CD4-positive, alpha-beta T cell treated with Interleukin-6 for 4 hours (primary cell): ENCODE measurements around the gene PTPRN.

Experiments
- DNase-seq: peaks from one replicate; pipeline ENCODE4 v3.0.0-alpha.2; 2020; ENCODE audit warnings: mixed read lengths

The PTPRN gene

DNA sequence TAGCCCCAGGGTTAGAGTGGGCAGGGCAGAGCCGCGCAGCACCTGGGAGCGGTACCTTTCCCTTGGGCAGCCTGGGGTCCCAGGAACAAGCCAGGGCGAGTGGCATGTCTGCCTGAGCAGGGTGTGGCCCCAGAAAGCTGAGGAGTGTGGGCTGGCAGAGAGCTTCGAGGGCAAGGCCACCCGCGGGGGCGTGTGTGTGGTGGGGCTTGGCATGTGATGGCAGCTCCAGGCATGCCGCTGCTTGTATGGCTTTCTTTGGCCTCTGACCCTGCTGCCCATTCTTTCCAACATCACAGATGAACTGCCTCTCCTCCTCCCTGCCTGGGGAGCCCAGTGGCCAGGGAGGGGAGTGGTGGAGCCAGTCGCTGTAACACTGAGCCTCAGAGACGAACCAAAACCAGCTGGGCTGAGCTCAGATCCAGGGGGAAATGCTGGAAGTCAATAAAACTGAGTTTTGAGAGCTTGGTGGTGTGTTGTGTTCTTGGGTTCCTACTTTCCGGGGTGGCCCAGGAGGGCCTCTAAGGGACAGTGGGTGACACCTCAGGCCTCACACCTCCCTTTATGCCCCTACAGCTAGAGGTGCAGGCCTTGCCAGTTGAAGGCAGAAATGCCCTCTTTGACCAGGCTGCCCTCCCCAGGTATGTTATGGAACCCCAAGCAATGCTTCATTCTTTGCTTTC is 22.6 kb downstream of the PTPRN start:
- no peak for DNase-seq

DNA sequence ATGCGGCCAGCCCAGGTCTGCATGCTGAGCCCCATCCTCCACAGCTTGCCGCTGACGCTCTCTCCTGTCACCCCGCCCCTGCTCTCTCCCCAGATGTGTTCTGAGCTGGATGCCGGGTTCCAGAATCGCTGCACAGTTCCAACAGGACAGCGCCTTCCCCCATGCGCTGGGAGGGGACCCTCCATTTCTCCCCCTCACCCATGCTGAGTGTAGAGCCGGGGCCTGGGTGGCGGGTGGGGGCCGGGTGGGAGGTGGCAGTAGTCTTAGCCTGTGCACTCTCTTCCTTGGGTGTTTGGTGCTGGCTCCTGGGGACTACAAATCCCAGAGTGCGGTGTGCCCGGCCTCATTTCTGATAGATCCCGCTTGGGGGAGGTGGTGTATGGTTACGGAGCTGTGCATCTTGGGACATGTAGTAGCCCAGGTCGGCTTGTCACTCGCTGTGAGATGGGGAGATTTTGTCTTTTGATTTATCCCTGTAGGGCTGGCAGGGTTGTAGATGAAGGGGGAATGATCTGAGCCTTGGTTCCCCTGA is 23.2 kb downstream of the PTPRN start:
- no peak for DNase-seq

- DNase-seq: no peak
Observed at GRCh38 chr2:219285373-219285735, 23.8 kb downstream of the PTPRN start.

DNA sequence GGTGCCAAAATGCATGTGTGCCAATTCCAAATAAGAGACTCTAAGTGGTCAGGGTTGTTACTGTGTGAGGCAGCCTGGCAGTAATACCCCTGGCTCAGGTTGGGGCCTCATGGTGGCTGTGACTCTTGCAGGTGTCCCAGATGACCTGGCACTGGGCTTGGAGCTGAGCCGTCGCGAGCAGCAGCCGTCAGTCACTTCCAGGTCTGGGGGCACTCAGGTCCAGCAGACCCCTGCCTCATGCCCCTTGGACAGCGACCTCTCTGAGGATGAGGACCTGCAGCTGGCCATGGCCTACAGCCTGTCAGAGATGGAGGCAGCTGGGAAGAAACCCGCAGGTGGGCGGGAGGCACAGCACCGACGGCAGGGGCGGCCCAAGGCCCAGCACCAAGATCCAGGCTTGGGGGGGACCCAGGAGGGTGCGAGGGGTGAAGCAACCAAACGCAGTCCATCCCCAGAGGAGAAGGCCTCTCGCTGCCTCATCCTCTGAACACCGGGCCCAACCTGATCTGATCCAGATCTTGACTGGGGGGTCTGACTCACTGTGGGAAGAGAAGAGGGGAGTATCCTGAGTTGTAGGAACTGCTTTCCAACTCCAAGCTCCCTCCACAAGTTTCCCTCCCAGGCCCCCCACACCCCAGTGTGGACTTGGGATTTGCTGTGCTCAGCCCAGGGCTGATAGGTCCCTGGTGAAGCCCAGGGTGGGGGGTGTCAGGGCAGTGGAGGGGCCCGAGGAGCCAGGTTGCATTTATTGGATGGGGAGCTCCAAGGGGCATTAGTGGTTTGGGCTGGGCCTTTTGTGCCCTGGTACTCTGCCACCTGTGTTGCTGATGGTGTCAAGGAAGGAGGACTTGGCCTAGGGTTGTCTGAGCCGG is 24.5 kb downstream of the PTPRN start:
- DNase-seq: no peak

DNA sequence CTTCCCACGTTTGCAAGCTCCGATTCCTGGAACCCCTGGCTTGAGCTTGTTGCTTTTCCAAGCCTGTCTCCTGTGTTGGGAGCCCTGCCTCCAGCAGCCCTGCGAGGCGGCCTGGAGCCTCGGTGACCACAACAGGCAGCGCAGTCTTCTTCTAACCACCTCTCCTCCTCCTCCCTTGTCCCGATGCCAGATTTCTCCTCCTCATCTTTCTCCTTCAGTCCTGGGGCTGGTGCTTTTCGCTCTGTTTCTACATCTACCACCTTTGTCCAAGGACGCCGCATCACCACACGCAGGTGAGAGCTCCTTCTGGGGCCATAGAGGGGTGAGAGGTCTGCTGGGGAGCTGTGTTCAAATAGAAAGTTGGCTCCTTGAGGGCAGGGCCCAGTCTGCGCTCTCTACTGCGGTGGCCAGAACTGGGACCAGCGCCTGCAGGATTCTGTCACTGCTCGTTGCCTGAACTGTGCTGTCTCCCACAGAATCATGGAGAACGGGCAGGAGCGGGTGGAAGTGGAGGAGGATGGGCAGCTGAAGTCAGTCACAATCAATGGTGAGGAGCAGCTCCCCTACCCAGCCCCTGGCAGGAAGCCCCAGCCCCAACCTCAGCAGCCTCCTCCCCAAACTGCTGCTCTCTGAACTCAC is 26.1 kb downstream of the PTPRN start:
- no peak for DNase-seq

DNA sequence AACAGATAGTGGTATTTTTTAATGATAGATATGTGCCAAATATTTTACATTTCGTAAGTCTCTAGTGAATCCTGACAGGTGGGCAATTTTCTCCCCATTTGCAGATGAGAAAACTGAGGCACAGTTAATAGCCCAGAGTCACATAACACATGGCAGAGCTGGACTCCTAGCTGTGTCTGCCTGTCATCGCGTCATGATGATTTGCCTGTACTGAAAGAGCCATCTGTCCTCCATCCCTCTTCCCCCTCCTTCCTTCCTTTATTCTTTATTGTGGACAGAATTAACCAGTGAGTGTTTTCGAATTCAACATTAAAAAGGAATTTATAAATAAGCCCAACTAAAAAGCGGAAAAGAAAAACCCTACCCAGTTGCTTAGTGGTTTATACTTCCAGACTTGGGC is 26.8 kb downstream of the PTPRN start:
- DNase-seq: no peak

DNA sequence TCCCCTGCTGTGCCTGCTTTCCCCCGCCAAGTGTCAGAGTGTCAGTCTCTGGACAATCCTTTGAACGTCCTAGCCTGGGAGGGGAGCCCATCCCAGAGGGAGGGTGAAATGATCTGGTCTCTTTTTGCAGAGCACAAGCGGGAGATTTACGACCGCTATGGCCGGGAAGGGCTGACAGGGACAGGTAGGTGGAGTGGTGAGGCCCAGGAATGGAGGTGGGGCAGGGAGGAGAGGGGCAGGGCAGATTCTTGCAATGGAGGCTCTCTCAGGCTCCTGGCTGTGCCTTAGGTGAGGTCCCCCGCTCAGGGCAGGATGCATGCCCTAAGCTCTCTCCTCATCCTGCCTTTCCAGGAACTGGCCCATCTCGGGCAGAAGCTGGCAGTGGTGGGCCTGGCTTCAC is 27.6 kb downstream of the PTPRN start:
- no peak for DNase-seq

DNA sequence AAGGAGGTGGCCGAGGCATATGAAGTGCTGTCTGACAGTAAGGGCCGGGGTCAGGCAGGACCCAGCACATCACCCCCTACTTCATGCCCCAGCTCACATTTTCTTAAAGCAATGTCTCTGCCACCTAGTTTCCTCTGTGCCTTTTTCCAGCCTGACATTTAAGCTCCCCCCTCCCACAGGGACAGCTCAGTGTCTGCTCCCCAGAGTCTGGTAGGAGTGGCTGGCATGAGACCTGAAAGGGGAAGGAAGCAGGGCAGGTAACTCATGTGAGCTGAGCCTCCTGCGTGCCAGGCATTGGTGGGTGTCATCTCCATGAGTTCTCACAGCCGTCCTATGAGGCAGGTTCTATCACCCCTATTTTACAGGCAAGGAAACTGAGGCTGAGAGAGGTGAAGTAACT is 28.6 kb downstream of the PTPRN start:
- no peak for DNase-seq

DNA sequence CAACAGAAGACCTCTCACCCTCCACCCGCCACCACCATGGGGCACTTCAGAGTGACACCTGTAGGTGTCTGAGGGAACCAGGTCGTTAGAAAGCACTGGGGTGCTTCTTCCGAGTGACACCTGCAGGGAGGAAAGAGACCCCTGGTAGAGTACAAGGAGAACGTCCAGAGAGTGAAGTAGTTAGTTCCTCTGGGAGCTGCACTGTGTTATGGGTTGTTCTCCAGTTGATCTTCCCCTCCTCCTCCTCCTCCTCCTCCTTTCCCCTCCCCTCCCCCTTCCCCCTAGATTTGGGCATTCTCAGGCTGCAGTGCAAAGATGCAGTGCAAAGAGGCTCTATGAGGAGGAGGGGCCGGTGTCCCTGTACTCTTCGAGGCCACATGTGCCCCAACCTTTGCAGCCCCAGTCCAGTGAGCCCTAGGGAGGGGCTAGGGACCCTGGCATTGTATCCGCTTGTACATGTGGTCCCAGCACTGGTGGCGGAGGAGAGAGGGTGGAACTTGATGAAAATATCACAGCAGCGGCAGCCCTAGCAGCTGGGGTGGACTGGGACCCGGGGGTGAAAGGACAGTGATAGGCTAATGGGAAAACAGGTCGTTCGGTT is 29.2 kb downstream of the PTPRN start:
- DNase-seq: no peak

DNA sequence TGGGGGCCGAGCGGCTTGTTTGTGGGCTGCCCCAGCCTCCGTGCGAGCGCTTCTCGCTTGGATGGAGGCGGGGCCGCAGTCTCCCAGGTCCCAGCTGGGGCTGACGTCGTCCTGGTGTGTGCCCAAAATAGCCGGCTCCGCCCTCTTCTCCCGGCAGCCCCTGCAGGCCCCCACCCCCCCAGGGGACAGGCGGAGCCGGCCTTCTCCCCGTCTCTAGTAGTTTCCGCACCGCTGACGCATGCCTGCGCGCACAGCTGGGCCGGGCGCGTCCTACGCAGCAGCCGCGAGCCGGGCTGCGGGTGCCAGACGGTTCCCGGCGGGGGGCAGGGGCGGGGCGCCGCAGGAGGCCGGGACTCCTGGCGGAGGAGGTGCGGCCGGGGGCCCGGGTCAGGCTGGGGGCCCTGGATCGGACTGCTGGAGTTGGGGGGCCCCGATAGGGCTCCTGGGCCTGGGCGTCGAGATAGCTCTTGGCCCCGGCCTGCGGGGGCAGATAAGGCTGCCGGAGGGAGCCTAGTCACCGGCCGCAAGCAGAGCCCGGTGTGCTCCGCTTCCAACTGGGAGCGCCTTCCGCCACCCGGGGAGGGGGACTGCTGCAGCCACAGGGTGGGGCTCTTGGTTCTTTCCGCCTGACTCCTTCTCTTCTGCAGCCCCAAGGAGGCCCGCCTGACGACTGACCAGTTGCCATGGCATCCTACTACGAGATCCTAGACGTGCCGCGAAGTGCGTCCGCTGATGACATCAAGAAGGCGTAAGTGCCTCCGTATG is 29.9 kb downstream of the PTPRN start, which contains the start of gene DNAJB2:
TSS of gene DNAJB2 (plus strand) at position 216 of the 765 bp plus-strand sequence. CDS start at position 684, 468 bp downstream.
- peak; percentile 99 for DNase-seq

GRCh38 chr2:219278655-219279150 is 30.5 kb downstream of the PTPRN start:
- no peak for DNase-seq

DNA sequence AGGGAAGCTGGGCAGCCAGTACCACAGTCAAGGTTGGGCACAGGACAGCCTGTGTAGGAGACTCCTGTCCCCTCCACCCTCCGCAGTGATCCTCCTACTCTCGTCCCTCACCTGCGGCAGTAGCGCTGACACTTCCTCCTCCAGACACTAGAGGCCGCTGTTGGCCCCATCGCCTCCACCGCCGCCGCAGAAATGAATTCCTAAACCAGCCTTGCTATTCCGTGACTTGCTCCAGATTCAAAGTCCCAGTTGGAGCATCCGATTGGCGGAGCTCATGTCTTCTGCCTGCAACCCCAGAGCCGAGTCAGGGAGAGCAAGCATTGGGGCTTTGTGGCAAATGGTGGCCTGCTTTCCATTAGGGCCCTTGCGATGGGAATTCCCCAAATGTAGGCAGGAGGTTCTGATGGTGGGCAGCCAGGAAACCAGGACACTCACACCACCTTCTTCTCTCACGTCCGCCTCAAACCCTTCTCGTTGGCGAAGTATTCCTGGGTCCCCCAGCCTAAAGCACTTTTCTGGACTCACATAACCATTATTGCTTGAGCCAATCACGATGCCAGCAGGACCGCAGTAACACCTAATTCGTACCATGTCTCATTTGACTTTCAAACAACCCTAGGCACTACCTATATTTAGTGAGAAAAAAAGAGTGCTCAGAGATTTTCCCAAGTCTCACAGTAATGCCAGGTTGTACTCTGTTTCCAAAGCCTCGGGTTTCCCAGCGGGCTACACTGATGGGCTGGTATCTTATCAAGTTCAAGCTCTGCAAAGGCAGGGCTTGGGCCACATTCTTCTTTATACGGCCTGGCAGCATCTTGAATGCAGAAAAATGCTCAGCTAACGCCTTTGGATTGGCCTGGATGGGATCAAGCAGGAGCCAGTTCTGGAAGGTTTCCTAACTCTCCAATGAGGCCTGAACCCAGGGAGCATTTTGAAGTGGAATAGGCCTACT is 31.2 kb downstream of the PTPRN start:
- peak; percentile 78 for DNase-seq

- no peak for DNase-seq
Observed at GRCh38 chr2:219274361-219274921, 34.8 kb downstream of the PTPRN start.

DNA sequence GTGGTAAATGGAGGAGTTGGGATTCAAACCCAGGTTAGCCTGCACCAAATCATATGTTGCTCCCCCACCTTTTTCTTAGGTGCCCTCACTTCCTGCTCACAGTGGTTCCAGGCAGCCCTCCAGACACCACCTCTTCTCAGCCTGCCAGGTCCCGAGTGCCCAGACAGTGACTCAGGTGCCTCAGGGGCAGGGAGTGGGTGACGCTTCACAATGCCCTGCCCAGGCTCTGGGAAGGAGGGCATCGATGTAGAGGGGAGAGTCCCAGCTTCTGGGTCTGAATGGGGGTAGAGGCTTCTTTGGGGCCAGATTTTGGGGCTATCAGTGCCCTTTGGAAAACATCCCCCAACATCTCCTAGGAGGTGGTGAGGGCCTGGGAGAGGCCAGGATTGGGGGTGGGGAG is 35.3 kb downstream of the PTPRN start:
- DNase-seq: no peak

- DNase-seq: no peak
Observed at GRCh38 chr2:219272995-219273394, 36.2 kb downstream of the PTPRN start.

DNA sequence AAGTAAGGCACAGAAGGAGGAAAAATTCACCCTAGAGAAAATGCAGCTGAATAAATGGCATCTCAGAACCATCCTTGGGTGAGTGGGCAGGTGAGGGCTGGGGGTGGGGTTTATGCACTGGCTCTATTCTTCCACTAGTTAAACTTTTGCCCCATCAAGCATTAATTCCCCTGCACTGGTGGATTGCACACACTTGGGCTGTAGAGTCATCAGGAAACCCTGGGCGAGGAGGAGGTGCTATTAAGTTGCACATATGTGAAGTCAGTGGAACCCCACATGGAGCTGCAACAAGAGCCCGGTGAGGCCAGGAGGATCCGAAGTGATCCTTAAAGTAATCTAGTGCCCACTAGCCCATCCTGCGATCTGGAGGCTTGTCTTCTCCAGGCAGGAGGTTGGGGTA is 36.8 kb downstream of the PTPRN start:
- DNase-seq: no peak

DNA sequence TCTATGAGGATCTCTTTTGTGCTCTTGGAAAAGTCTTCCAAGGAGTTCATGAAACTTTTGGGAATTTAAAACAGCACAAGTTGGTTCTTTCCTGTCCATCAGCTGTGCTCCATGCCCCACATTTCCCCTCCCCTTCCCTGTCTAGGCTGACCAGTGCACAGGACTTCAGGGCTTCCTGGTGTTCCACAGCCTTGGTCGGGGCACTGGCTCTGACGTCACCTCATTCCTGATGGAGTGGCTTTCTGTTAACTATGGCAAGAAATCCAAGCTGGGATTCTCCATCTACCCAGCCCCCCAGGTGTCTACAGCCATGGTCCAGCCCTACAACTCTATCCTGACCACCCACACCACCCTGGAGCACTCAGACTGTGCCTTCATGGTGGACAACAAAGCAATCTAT is 38.2 kb downstream of the PTPRN start:
- DNase-seq: no peak

DNA sequence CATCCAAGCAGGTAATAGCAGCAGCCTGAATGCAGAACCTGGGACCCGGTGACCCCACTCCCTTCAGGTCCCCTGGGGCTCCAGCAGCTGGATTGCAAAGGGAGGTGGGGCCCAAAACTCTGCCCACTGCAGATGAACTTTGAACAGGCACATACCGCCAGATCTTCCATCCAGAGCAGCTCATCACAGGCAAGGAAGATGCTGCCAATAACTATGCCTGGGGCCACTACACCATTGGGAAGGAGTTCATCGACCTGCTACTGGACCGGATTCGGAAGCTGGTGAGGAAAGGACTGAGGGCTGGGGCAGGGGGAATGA is 39.2 kb downstream of the PTPRN start:
- no peak for DNase-seq

DNA sequence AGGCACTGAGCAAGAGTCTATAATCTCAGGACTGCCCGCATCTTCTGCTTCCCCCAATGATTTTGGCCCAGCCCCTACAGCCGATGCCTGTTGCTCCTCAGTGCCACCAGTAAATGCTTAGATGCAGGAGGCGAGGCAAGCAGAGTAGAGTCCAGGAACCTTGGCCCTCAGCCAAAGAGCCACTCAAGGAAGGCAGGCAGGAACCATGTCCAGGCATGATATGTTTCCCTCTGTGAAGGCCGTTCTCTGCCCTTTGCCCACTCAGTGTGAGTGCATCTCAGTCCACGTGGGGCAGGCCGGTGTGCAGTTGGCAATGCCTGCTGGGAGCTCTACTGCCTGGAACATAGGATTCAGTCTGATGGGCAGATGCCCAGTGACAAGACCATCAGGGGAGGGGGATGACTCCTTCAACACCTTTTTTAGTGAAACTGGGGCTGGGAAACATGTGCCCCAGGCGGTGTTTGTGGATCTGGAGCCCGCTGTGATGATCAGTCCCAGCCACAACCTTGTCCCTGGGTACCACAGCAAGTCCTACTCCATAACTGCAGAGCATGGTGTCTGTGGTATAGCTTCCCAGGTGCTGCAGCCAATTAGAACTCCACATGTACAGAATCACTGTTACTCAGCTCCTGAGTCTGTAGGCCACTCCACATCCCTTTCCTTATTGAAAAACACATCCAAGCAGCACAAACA is 39.7 kb downstream of the PTPRN start:
- DNase-seq: no peak

DNA sequence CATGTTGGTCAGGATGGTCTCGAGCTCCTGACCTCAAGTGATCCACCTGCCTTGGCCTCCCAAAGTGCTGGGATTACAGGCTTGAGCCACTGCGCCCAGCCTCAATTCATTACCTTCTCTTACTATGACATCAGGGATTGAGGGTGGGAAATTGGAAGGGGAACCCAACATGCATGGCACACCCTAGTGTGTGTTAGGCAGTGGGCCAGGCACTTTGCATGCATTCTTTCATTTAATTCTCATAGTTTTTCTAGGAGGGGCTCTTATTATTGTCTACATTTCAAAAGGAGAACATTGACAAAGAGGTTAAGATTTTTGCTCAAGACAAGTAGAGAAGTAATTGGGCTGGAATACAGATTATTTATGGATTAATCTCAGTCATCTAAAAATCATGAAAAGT is 40.9 kb downstream of the PTPRN start:
- DNase-seq: no peak
